Chondrocyte (in vitro differentiated cells): ENCODE results near the gene NOTUM. TPM values are rescaled to one million over a fixed set of nuclear protein-coding genes. Genes with fewer than 3 reads are reported as not detected.

Source experiments
- DNase-seq: peaks from one replicate; pipeline ENCODE4 v3.0.0; 2021; ENCODE audit warnings: mixed read lengths, low spot score
- H3K27ac Mint-ChIP-seq: one replicate; pipeline ENCODE4 v1.8.0; 2021; ENCODE audit warnings: mild to moderate bottlenecking, moderate library complexity, mixed read lengths; ENCODE audit not compliant: unreplicated experiment
- H3K27me3 Mint-ChIP-seq: 2 replicates; pipeline ENCODE4 v1.8.0; 2021; ENCODE audit warnings: low read depth, mixed read lengths
- H3K36me3 Mint-ChIP-seq: 2 replicates; pipeline ENCODE4 v1.8.0; 2021; ENCODE audit warnings: low read depth, mixed read lengths
- H3K4me1 Mint-ChIP-seq: 2 replicates; pipeline ENCODE4 v1.8.0; 2021; ENCODE audit warnings: low read depth, mild to moderate bottlenecking, mixed read lengths
- H3K4me3 Mint-ChIP-seq: one replicate; pipeline ENCODE4 v1.8.0; 2021; ENCODE audit warnings: mild to moderate bottlenecking, moderate library complexity, mixed read lengths; ENCODE audit not compliant: unreplicated experiment
- H3K9me3 Mint-ChIP-seq: 2 replicates; pipeline ENCODE4 v1.8.0; 2021; ENCODE audit warnings: low read depth, mixed read lengths
- total RNA-seq: library from RNA; stranded (reverse); gene quantifications from 3 replicates; pipeline ENCODE4 v1.2.1, GENCODE V29; 2021
- TF ChIP-seq, protein P1 (sequence below): fragments of 200-600 bp; sonication (generic); IDR thresholded peaks from 2 replicates; pipeline ENCODE4 v1.5.0; 2021; ENCODE audit warnings: antibody characterized with exemption, mild to moderate bottlenecking, moderate library complexity

Gene NOTUM
- total RNA-seq, 1 donor from 2014 or later, result not detected

DNA sequence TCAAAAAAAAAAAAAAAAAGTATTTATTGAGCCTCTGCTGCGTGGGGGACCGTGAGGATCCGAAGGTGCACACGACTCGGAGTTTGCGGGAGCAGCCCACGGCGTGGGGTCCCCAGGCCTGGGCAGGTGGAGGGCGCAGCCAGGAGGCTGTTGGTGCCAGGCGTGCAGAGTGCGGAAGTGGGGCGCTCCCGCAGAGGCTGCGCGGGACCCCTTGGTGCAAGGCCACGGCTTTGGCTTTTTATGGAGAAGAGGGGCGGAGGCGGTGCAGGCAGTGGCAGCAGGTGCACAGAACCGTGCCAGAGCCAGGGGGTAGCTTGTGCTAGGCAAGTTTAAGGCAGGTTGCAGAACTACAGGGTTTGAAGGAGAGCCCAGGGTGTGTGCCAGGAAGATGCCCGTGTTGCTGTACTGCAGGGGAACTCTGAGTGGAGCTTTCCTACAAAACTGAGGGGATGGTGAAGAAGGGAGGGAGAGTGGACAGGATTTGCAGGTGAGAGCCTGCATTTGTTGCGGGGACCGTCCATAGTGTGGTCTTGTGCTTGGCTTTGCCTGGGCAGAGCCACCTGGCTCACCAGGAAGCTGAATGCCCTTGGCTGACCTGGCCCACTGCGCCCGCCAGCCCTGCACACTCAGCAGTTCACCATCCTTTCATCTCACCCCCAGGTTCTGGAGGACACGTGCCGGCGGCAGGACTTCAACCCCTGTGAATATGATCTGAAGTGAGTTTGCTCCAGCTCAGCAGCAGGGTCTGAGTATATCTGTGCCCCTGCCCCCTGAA is 17.7 kb upstream of the NOTUM start:
- no peaks in the 10 kb centered on the region for H3K9me3 Mint-ChIP-seq
- TF ChIP-seq, protein P1, sequence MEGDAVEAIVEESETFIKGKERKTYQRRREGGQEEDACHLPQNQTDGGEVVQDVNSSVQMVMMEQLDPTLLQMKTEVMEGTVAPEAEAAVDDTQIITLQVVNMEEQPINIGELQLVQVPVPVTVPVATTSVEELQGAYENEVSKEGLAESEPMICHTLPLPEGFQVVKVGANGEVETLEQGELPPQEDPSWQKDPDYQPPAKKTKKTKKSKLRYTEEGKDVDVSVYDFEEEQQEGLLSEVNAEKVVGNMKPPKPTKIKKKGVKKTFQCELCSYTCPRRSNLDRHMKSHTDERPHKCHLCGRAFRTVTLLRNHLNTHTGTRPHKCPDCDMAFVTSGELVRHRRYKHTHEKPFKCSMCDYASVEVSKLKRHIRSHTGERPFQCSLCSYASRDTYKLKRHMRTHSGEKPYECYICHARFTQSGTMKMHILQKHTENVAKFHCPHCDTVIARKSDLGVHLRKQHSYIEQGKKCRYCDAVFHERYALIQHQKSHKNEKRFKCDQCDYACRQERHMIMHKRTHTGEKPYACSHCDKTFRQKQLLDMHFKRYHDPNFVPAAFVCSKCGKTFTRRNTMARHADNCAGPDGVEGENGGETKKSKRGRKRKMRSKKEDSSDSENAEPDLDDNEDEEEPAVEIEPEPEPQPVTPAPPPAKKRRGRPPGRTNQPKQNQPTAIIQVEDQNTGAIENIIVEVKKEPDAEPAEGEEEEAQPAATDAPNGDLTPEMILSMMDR, result no peak
- no peaks in the 10 kb centered on the region for H3K27me3 Mint-ChIP-seq
- H3K27ac Mint-ChIP-seq, result peak overlapping the region; percentile 49
- no peak for DNase-seq
- peak overlapping the region; percentile 70 for H3K4me3 Mint-ChIP-seq
- peaks cover 4% of the 10 kb centered on the region for H3K36me3 Mint-ChIP-seq
- H3K4me1 Mint-ChIP-seq, result peaks cover 17% of the 10 kb centered on the region

DNA sequence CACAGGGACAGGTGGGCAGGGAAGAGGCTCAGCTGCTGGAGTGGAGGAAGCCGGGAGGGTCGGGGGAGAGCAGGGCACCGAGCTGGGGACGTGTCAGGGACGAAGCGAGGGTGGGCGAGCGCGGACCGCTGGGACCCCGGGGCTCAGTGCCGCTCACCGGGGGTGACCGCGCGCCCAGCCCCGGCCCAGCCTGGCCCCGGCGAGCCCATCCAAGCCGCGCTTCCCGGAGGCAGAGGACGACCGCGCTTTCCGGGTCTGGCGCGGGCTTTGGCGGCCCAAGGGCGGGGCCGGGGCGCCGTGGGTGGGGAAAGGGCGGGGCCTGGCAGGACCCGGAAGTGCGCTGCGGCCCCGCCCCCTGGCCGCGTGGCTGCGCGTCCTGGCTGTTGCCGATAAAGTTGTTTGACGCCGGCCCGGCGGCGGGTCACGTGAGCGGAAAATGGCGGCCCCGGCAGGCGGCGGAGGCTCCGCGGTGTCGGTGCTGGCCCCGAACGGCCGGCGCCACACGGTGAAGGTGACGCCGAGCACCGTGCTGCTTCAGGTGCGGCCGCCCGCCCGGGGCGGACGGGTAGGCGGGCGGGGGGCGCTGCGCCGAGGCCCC is 16.3 kb upstream of the NOTUM start, which contains the start of gene ASPSCR1:
Gene ASPSCR1, plus strand, starts transcription at position 419 of the 598 bp plus-strand sequence. Its CDS starts 18 bp downstream, at position 437.
- H3K36me3 Mint-ChIP-seq, result peaks cover 4% of the 10 kb centered on the region
- peak; percentile 95 for DNase-seq
- peak within 1 kb of the TSS; percentile 87 for H3K4me3 Mint-ChIP-seq
- H3K27me3 Mint-ChIP-seq, result no peaks in the 10 kb centered on the region
- no peaks in the 10 kb centered on the region for H3K9me3 Mint-ChIP-seq
- H3K4me1 Mint-ChIP-seq, result peaks cover 17% of the 10 kb centered on the region
- TF ChIP-seq, protein P1, result no peak
- H3K27ac Mint-ChIP-seq, result peak within 1 kb of the TSS; percentile 96

DNA sequence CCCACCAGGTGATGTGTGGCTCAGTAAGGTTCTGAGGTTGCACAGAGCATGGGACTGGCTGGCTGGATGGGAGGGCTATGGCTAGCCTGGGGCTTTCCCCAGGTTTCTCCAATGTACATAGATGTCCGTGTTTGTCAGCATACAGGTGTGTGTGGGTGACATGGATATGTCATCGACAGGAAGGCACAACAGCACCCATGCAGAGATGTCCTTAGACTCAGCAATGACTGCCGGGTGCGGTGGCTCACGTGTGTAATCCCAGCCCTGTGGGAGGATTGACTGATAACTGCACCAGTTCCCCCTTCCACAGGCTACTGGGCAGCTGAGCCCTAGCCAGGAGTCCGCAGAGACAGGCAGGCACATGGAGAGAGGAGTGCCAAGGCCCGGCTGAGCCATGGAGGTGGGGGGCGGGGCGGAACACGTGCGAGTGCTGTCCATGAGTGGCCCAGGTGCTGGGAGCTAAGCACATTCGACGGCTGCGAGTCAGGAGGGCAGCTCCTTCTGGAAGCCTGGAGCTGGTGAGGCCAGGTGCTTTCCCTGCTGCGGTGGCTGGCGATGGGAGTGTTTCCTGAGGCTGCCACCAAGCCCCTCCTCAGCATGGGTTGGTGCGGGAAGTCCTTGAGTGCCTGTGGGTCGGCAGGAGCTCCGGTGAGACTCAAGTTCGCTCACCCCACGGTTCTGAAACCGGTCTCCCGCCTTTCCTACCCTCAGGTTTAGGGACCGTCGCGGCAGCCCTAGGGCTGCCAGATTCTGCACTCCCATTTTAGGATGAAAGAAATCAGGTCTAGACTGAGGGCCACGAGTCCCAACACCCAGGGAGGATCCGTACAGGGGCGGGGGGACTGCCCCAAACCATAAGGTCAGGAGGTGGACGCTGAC is 15.6 kb upstream of the NOTUM start:
- peaks cover 4% of the 10 kb centered on the region for H3K36me3 Mint-ChIP-seq
- peak overlapping the region; percentile 87 for H3K4me3 Mint-ChIP-seq
- TF ChIP-seq, protein P1, result no peak

DNA sequence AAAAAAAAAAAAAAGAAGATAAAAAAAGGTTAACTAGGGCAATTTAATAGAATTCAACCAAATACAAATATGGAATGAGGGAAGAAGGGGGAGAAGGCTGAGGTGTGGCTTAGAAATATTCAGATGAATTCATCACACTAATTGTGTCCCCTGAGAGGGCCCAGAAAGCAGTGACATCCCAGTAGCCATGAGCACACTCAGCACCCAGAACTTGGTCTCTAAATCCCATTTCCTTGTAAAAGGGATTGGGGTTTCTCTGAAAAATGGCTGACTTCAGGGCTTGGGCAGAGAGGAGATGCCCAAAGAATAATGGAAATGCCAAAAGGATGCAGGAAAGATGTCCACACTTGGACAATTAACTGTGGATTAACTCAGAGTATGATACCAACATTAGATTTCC is 12.4 kb upstream of the NOTUM start:
- Mint-ChIP-seq H3K4me1 (peaks cover 7% of the 10 kb centered on the region), H3K27me3 (no peaks in the 10 kb centered on the region), H3K4me3 (no peak overlapping the region), H3K9me3 (no peaks in the 10 kb centered on the region), H3K36me3 (no peaks in the 10 kb centered on the region), H3K27ac (no peak overlapping the region)
- TF ChIP-seq, protein P1, result no peak
- DNase-seq, result no peak

More for the DNA sequence above, 15.6 kb upstream of the NOTUM start:
- Mint-ChIP-seq H3K27me3 (no peaks in the 10 kb centered on the region), H3K9me3 (no peaks in the 10 kb centered on the region), H3K4me1 (peaks cover 17% of the 10 kb centered on the region), H3K27ac (peak overlapping the region; percentile 96)
- DNase-seq, result peak; percentile 88
